ENCODE results near the gene CAMK2D. TPM values are rescaled to one million over a fixed set of nuclear protein-coding genes. Genes with fewer than 3 reads are reported as not detected.

CAMK2D gene
- total RNA-seq, 1 experiment from 2014 or later, result 9.0 TPM

DNA sequence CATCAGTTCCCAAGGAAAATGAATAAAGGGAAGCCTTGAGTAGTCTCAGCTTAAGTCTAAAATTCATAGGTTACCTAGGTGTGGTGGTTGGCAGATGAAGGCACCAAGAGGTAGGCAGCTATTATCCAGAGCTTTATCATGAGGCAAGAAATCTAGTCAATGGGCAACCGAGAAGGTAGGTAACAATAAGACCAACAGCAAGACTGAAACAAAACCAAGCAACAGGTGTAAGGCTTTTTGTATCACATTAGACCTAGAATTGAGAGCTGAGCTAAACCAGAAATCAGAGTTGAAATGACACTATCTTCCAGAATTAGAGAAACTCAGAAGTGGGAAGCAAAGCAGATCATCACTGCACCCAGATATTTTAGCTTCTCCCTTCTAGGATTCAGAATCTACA lies 117.1 kb downstream of the CAMK2D start:
- no peak overlapping the region for H3K18ac ChIP-seq (ENCODE audit: insufficient read length, low read depth, low read length)
- H3K9me3 ChIP-seq (ENCODE audit: control insufficient read depth, low read depth, low read length), result no peaks in the 10 kb centered on the region
- H3K27me3 ChIP-seq (ENCODE audit: insufficient read depth, low read length), result no peaks in the 10 kb centered on the region
- H3K4ac ChIP-seq (ENCODE audit: low read depth, low read length), result no peak overlapping the region
- no peak for TF ChIP-seq CTCF (conservative IDR thresholded peaks at IDR 0.05)
- H3K23me2 ChIP-seq (ENCODE audit: insufficient read length, low read depth, low read length, poor library complexity, severe bottlenecking), result no peaks in the 10 kb centered on the region
- H4K5ac ChIP-seq (ENCODE audit: insufficient read length, low read depth, low read length), result no peak overlapping the region
- H3K79me2 ChIP-seq (ENCODE audit: insufficient read depth, low read length), result no peaks in the 10 kb centered on the region
- peaks cover 8% of the 10 kb centered on the region; the same call in 1 of the 2 replicates for H3K4me1 ChIP-seq (ENCODE audit: insufficient read depth, low read length)
- H4K8ac ChIP-seq (replicated peaks; ENCODE audit: insufficient read length, low read depth, low read length), result no peak overlapping the region
- H3K23ac ChIP-seq (ENCODE audit: insufficient read length, low read depth, low read length), result no peak overlapping the region
- no peak overlapping the region for H3K14ac ChIP-seq (ENCODE audit: insufficient read depth, low read length)
- H2BK12ac ChIP-seq (ENCODE audit: insufficient read length, low read depth, low read length), result no peak overlapping the region
- H3K27ac Mint-ChIP-seq, result peak overlapping the region in 1 of 3 experiments; percentile 59; a peak in 2 of 7 replicates
- H3K27ac ChIP-seq (ENCODE audit: insufficient read length, low read depth, low read length), result no peak overlapping the region
- H3K9me3 Mint-ChIP-seq, result no peaks in the 10 kb centered on the region
- no CpG with 5 or more reads among the region's 1 CpG for WGBS (ENCODE audit: extremely low coverage, insufficient read length, low lambda C conversion rate)
- no peak overlapping the region for H2BK5ac ChIP-seq (ENCODE audit: insufficient read length, low read length)
- peaks cover 26 to 37% of the 10 kb centered on the region in 2 experiments for H3K4me1 Mint-ChIP-seq
- no peak overlapping the region for H4K91ac ChIP-seq (ENCODE audit: insufficient read length, low read depth, low read length)
- no peaks in the 10 kb centered on the region for H4K20me1 ChIP-seq (ENCODE audit: control insufficient read depth, insufficient read depth, insufficient read length)
- H3T11ph ChIP-seq (ENCODE audit: low read length), result no peak overlapping the region
- no peak overlapping the region for H2BK15ac ChIP-seq (ENCODE audit: low read depth, low read length)
- no peak overlapping the region for H2AK5ac ChIP-seq (ENCODE audit: insufficient read length, low read length)
- no peak overlapping the region for H3K4me3 Mint-ChIP-seq
- no peak overlapping the region for H2BK120ac ChIP-seq (ENCODE audit: low read depth, low read length, poor library complexity, severe bottlenecking)
- H3K4me2 ChIP-seq (ENCODE audit: insufficient read depth, insufficient read length, low read length), result no peak overlapping the region
- no peak for DNase-seq
- no peak overlapping the region for H2AFZ ChIP-seq (ENCODE audit: low read length)
- no peaks in the 10 kb centered on the region for H3K79me1 ChIP-seq (ENCODE audit: insufficient read depth, low read depth, low read length, poor library complexity, severe bottlenecking)
- no peaks in the 10 kb centered on the region for H3K27me3 Mint-ChIP-seq (ENCODE audit: low read depth)
- no peak overlapping the region for H3K56ac ChIP-seq (ENCODE audit: insufficient read length, low read depth, low read length)
- H3K36me3 Mint-ChIP-seq (ENCODE audit: insufficient read depth in 1 of 3, low read depth in 3 of 3), result no peaks in the 10 kb centered on the region; a peak in 1 of 7 replicates
- no peak overlapping the region for H2BK20ac ChIP-seq (ENCODE audit: low read depth, low read length, poor library complexity, severe bottlenecking)
- no peak overlapping the region for H3K9ac ChIP-seq (ENCODE audit: extremely low read depth, insufficient read length, low read length)
